K562 (cell line): ENCODE measurements around the gene SPATC1L. TPM values are rescaled to one million over a fixed set of nuclear protein-coding genes. Genes with fewer than 3 reads are reported as not detected.

ENCODE experiments used
- CSDE1 ChIP-seq, 2 experiments: fragments of 450-650 bp; IDR thresholded peaks; 2 replicates each; pipeline ENCODE4 v1.6.1; 2016; ENCODE audit warnings: mild to moderate bottlenecking in 1 of 2
- FOXK1 ChIP-seq: sonication (generic); formaldehyde crosslinking; IDR thresholded peaks from 2 replicates; pipeline ENCODE4 v1.8.0; 2022; ENCODE audit warnings: missing genetic modification reagents, mild to moderate bottlenecking, borderline replicate concordance
- IFI16 ChIP-seq: fragments of 250-450 bp; sonication (Bioruptor Pico); IDR thresholded peaks from 2 replicates; pipeline ENCODE4 v2.1.2; 2022; ENCODE audit warnings: mild to moderate bottlenecking, inconsistent platforms
- ILF3 ChIP-seq: fragments of 450-650 bp; IDR thresholded peaks from 2 replicates; pipeline ENCODE4 v1.6.1; 2018; ENCODE audit warnings: antibody characterized with exemption, mild to moderate bottlenecking, moderate library complexity, borderline replicate concordance
- NELFE ChIP-seq: IDR thresholded peaks from 2 replicates; pipeline ENCODE4 v1.6.1; 2011; ENCODE audit warnings: mild to moderate bottlenecking; ENCODE audit not compliant: insufficient read depth, insufficient read length
- SRF ChIP-seq, 2 experiments: fragments of 250-450, 450-650 bp in 1 of 2; sonication (Bioruptor Pico) in 1 of 2; sonication (generic) in 1 of 2; formaldehyde crosslinking; IDR thresholded peaks; 2 replicates each; pipeline versions ENCODE4 v1.5.0 to v1.5.1; 2020 to 2022; ENCODE audit warnings: mild to moderate bottlenecking in 1 of 2, missing genetic modification reagents in 1 of 2
- TARDBP ChIP-seq: fragments of 450-650 bp; IDR thresholded peaks from 2 replicates; pipeline ENCODE4 v1.6.1; 2016
- TCF7L2 ChIP-seq: fragments of 150-350 bp; IDR thresholded peaks from 2 replicates; pipeline ENCODE4 v1.6.1; 2016; ENCODE audit warnings: low read depth, mild to moderate bottlenecking, low read length, moderate library complexity
- TOE1 ChIP-seq, 2 experiments: fragments of 450-650 bp in 1 of 2; sonication (generic) in 1 of 2; formaldehyde crosslinking in 1 of 2; IDR thresholded peaks; 2 replicates each; pipeline versions ENCODE4 v1.7.1 to v1.8.0; 2016 to 2022; ENCODE audit warnings: borderline replicate concordance in 2 of 2, mild to moderate bottlenecking in 2 of 2, antibody characterized with exemption in 1 of 2, inconsistent platforms in 1 of 2, low read depth in 1 of 2, missing genetic modification reagents in 1 of 2, moderate library complexity in 1 of 2
- U2AF2 ChIP-seq: fragments of 200-400 bp; formaldehyde crosslinking; optimal IDR thresholded peaks from 2 replicates; pipeline ENCODE3; 2017; ENCODE audit warnings: low read depth, mild to moderate bottlenecking, low read length
- ZFP30 ChIP-seq: fragments of 250-450 bp; sonication (Bioruptor Pico); IDR thresholded peaks from 2 replicates; pipeline ENCODE4 v1.8.0; 2022; ENCODE audit warnings: moderate library complexity, mild to moderate bottlenecking, inconsistent platforms, borderline replicate concordance
- ZNF239 ChIP-seq: fragments of 250-450 bp; sonication (Bioruptor Pico); IDR thresholded peaks from 2 replicates; pipeline ENCODE4 v1.4.0; 2020; ENCODE audit warnings: mild to moderate bottlenecking
- ZNF75A ChIP-seq: fragments of 450-650 bp; formaldehyde crosslinking; IDR thresholded peaks from 2 replicates; pipeline ENCODE4 v1.4.0; 2020; ENCODE audit warnings: mild to moderate bottlenecking
- polyA plus RNA-seq, 8 experiments: library from polyadenylated mRNA; depleted of rRNA in 4 of 8; stranded (reverse) in 5 of 8; unstranded in 3 of 8; fragments of >200 nt; fragmentation: Nextera tagmentation in 2 of 8; fragmentation: Illumina TruSeq in 1 of 8; extraction: Ambion mirVana in 2 of 8; extraction: Trizol in 1 of 8; gene quantifications; 2 replicates each; pipeline versions ENCODE4 v1.2.1 to v1.2.3, GENCODE V29; 2011 to 2014; ENCODE audit warnings: inconsistent platforms in 1 of 8, missing spikeins in 1 of 8
- total RNA-seq, 7 experiments: library from RNA; depleted of rRNA in 6 of 7; stranded (reverse); fragments of >200 nt in 6 of 7; fragmentation: Illumina TruSeq in 2 of 7; extraction: Trizol in 2 of 7; gene quantifications; 2 replicates each; pipeline versions ENCODE4 v1.2.1 to v1.2.3, GENCODE V29; 2011 to 2021; ENCODE audit warnings: low replicate concordance in 1 of 7
- TF ChIP-seq, protein P1 (sequence below): fragments of 450-650 bp; IDR thresholded peaks from 2 replicates; pipeline ENCODE4 v1.6.1; 2016; ENCODE audit warnings: antibody characterized with exemption
- TF ChIP-seq, protein P2 (sequence below): fragments of 450-650 bp; IDR thresholded peaks from 2 replicates; pipeline ENCODE4 v1.6.1; 2018; ENCODE audit warnings: mild to moderate bottlenecking, low read depth; ENCODE audit not compliant: partially characterized antibody
- TF ChIP-seq, protein P3 (sequence below): sonication (generic); formaldehyde crosslinking; IDR thresholded peaks from 2 replicates; pipeline ENCODE4 v1.8.1; 2022; ENCODE audit warnings: missing genetic modification reagents
- TF ChIP-seq, protein P4 (sequence below): fragments of 450-650 bp; formaldehyde crosslinking; IDR thresholded peaks from 2 replicates; pipeline ENCODE4 v1.4.0; 2022; ENCODE audit warnings: missing genetic modification characterization
- TF ChIP-seq, protein P5 (sequence below): fragments of 150-350 bp; conservative IDR thresholded peaks from 2 replicates; pipeline ENCODE4 v1.6.1; 2014; ENCODE audit warnings: low read length

Gene SPATC1L
- total and polyA plus RNA-seq, 9 of the 15 experiments (the other 6 are each of a cell fraction or from before 2014, with no cell fraction given), result 0.14 to 121 (median 34.0) TPM; not detected in 1

DNA sequence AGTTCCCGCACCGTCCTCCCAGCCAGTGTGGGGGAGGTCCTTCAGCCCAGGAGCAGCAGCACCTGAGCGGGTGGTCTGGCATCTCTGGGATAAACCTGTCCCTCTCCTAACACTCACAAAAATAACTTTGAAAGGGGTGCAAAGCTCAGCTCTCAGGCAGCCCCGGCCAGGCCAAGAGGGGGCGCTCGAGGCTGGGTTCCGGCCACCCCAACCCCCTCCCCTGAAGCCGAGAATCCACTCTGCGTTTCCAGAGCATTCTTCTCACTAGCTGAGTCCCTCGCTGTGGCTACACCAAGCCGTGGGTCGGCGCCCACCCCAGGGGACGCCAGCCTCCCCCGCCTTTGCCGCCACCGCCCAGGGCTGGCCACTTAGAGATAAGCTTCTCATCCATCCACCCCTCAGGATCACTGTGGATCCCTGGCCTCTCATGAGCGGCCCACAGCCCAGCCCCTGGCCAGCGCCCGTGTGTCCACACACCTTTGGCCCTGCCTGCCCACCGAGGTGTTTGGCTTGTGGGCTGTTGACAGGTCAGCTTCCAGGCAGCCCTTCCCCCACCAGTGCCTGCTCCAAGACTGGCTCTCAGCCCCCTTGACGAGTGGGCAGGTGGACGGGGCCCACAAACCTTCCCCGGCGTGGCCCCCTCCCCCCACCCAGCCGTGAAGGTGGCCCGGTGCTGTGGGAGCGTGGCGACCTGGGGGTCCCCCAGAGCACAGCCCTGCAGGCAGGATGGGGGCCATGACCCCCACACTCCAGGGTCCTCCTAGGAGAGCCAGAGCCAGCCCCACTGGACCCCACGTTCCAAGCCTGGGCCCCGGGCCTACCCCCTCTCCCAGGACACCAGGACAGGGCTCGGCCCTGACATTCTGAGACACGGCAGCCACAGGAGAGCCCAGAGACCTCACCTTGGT lies 30.8 kb downstream of the SPATC1L start (continued):
- TF ChIP-seq ILF3, result no peak
- no peak for TF ChIP-seq ZNF239 (CRISPR knock-in tag)
- no peak for TF ChIP-seq CSDE1 (IDR thresholded peaks at IDR 0.05)
- TF ChIP-seq, protein P1, sequence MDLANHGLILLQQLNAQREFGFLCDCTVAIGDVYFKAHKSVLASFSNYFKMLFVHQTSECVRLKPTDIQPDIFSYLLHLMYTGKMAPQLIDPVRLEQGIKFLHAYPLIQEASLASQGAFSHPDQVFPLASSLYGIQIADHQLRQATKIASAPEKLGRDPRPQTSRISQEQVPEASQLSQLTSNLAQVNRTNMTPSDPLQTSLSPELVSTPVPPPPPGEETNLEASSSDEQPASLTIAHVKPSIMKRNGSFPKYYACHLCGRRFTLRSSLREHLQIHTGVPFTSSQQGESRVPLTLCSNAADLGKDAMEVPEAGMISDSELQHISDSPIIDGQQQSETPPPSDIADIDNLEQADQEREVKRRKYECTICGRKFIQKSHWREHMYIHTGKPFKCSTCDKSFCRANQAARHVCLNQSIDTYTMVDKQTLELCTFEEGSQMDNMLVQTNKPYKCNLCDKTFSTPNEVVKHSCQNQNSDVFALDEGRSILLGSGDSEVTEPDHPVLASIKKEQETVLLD, result peak; percentile 86
- TF ChIP-seq U2AF2, result no peak
- no peak for TF ChIP-seq NELFE
- TF ChIP-seq, protein P2, sequence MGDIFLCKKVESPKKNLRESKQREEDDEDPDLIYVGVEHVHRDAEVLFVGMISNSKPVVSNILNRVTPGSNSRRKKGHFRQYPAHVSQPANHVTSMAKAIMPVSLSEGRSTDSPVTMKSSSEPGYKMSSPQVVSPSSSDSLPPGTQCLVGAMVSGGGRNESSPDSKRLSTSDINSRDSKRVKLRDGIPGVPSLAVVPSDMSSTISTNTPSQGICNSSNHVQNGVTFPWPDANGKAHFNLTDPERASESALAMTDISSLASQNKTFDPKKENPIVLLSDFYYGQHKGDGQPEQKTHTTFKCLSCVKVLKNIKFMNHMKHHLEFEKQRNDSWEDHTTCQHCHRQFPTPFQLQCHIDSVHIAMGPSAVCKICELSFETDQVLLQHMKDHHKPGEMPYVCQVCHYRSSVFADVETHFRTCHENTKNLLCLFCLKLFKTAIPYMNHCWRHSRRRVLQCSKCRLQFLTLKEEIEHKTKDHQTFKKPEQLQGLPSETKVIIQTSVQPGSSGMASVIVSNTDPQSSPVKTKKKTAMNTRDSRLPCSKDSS, result no peak
- no peak for TF ChIP-seq ZNF75A (CRISPR knock-in tag)
- no peak for TF ChIP-seq SRF (CRISPR knock-in tag; IDR thresholded peaks at IDR 0.05)
- TF ChIP-seq, protein P3, sequence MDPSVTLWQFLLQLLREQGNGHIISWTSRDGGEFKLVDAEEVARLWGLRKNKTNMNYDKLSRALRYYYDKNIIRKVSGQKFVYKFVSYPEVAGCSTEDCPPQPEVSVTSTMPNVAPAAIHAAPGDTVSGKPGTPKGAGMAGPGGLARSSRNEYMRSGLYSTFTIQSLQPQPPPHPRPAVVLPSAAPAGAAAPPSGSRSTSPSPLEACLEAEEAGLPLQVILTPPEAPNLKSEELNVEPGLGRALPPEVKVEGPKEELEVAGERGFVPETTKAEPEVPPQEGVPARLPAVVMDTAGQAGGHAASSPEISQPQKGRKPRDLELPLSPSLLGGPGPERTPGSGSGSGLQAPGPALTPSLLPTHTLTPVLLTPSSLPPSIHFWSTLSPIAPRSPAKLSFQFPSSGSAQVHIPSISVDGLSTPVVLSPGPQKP (CRISPR knock-in tag), result peak; percentile 86; the same call in 1 of the 2 replicates
- no peak for TF ChIP-seq TCF7L2
- no peak for TF ChIP-seq FOXK1 (CRISPR knock-in tag)
- TF ChIP-seq TARDBP, result peak; percentile 27; the same call in 1 of the 2 replicates
- no peak for TF ChIP-seq IFI16 (CRISPR knock-in tag)
- TF ChIP-seq, protein P4, sequence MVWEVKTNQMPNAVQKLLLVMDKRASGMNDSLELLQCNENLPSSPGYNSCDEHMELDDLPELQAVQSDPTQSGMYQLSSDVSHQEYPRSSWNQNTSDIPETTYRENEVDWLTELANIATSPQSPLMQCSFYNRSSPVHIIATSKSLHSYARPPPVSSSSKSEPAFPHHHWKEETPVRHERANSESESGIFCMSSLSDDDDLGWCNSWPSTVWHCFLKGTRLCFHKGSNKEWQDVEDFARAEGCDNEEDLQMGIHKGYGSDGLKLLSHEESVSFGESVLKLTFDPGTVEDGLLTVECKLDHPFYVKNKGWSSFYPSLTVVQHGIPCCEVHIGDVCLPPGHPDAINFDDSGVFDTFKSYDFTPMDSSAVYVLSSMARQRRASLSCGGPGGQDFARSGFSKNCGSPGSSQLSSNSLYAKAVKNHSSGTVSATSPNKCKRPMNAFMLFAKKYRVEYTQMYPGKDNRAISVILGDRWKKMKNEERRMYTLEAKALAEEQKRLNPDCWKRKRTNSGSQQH (CRISPR knock-in tag), result no peak
- no peak; the same call in 1 of the 2 replicates for TF ChIP-seq TOE1 (IDR thresholded peaks at IDR 0.05; ENCODE audit: borderline replicate concordance)
- no peak for TF ChIP-seq TOE1 (CRISPR knock-in tag; IDR thresholded peaks at IDR 0.05; ENCODE audit: borderline replicate concordance, low read depth)
- no peak for TF ChIP-seq ZFP30 (CRISPR knock-in tag)
- TF ChIP-seq, protein P5, sequence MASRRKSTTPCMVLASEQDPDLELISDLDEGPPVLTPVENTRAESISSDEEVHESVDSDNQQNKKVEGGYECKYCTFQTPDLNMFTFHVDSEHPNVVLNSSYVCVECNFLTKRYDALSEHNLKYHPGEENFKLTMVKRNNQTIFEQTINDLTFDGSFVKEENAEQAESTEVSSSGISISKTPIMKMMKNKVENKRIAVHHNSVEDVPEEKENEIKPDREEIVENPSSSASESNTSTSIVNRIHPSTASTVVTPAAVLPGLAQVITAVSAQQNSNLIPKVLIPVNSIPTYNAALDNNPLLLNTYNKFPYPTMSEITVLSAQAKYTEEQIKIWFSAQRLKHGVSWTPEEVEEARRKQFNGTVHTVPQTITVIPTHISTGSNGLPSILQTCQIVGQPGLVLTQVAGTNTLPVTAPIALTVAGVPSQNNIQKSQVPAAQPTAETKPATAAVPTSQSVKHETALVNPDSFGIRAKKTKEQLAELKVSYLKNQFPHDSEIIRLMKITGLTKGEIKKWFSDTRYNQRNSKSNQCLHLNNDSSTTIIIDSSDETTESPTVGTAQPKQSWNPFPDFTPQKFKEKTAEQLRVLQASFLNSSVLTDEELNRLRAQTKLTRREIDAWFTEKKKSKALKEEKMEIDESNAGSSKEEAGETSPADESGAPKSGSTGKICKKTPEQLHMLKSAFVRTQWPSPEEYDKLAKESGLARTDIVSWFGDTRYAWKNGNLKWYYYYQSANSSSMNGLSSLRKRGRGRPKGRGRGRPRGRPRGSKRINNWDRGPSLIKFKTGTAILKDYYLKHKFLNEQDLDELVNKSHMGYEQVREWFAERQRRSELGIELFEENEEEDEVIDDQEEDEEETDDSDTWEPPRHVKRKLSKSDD, result no peak
